Transverse colon (tissue), 4 donors: Measurements from ENCODE around the gene TBC1D9B. TPM values are rescaled to one million over a fixed set of nuclear protein-coding genes. Genes with fewer than 3 reads are reported as not detected.

Source experiments
- DNase-seq: peaks from one replicate; pipeline ENCODE4 v3.0.0-alpha.2; 2019
- H3K27ac ChIP-seq, 4 donors: fragments of 200-600 bp; sonication (generic); 2 replicates each; pipeline ENCODE4 v1.5.1; 2016 to 2018; ENCODE audit warnings: inconsistent platforms in 4 of 4
- H3K27me3 ChIP-seq: fragments of 200-600 bp; sonication (generic); 2 replicates; pipeline ENCODE4 v1.5.1; 2017; ENCODE audit warnings: inconsistent platforms
- H3K36me3 ChIP-seq, 4 donors: fragments of 200-600 bp; sonication (generic); 2 replicates each; pipeline ENCODE4 v1.5.1; 2017 to 2019; ENCODE audit warnings: inconsistent platforms in 4 of 4
- H3K4me1 ChIP-seq, 4 donors: fragments of 200-600 bp; sonication (generic); 2 replicates each; pipeline ENCODE4 v1.5.1; 2017 to 2020; ENCODE audit warnings: inconsistent platforms in 4 of 4
- H3K4me3 ChIP-seq, 4 donors: fragments of 200-600 bp; sonication (generic); 1 replicate in 1 of 4; 2 replicates in 3 of 4; pipeline versions ENCODE4 v1.5.1 to v1.6.1; 2017 to 2019; ENCODE audit warnings: inconsistent platforms in 4 of 4
- H3K9me3 ChIP-seq, 2 donors: fragments of 200-600 bp; sonication (generic); 2 replicates each; pipeline ENCODE4 v1.5.1; 2017 to 2019; ENCODE audit warnings: inconsistent platforms in 2 of 2
- CTCF ChIP-seq, 5 experiments: fragments of 200-600 bp in 3 of 5; fragments of 450-650 bp in 2 of 5; sonication (generic) in 3 of 5; IDR thresholded peaks; 1 replicate in 2 of 5; 2 replicates in 3 of 5; pipeline ENCODE4 v1.5.1; 2016 to 2017; ENCODE audit warnings: antibody characterized with exemption in 5 of 5, inconsistent platforms in 3 of 5, mild to moderate bottlenecking in 2 of 5, moderate library complexity in 1 of 5
- EP300 ChIP-seq: sonication (generic); formaldehyde crosslinking; IDR thresholded peaks from one replicate; pipeline ENCODE4 v1.6.1; 2017; ENCODE audit warnings: antibody characterized with exemption, low read depth
- POLR2A ChIP-seq: fragments of 450-650 bp; IDR thresholded peaks from one replicate; pipeline ENCODE4 v1.6.1; 2016; ENCODE audit warnings: antibody characterized with exemption, mild to moderate bottlenecking, moderate library complexity
- POLR2AphosphoS5 ChIP-seq, 3 donors: sonication (generic); formaldehyde crosslinking; IDR thresholded peaks; one replicate each; pipeline ENCODE4 v1.6.1; 2016; ENCODE audit warnings: antibody characterized with exemption in 3 of 3
- WGBS, 2 donors: methylation state at CpG; one replicate each; pipeline ENCODE4 v1.1.5; 2018; ENCODE audit warnings: low coverage in 1 of 2; 5-methylcytosine and 5-hydroxymethylcytosine counted together
- in situ Hi-C, 4 donors: fragments of 200-750 bp; cut with MboI; loops; one replicate each; pipeline versions ENCODE4 v1.15.0 to v1.15.1; 2017; ENCODE audit warnings: low sequenced_read_pairs in 3 of 4, low pct_ligation_motif_present in 1 of 4, low pct_unique_long_range_greater_than_20kb in 1 of 4
- intact Hi-C: fragments of 100-400 bp; cut with DNase I; formaldehyde crosslinking; loops from one replicate; pipeline ENCODE4 v1.15.1; 2023; ENCODE audit warnings: low total_unique reads
- total RNA-seq, 4 donors: library from RNA; depleted of rRNA; stranded (reverse); fragments of >200 nt; gene quantifications; one replicate each; pipeline ENCODE4 v1.1.0, GENCODE V29; 2016

TBC1D9B gene
- total RNA-seq, 4 donors from 2014 or later = 90.5 to 178 (median 127) TPM

- H3K9me3 ChIP-seq = no peaks in the 10 kb centered on the region
- H3K27me3 ChIP-seq = no peaks in the 10 kb centered on the region
- in situ Hi-C loops = loop anchor here in 1 of 4 donors (25.0 kb wide), 1 partner anchor 174 kb away; no protein-coding TSS in a partner anchor
- H3K4me1 ChIP-seq = peaks cover 0 to 13% (median 10%) of the 10 kb centered on the region in 4 donors
- TF ChIP-seq POLR2A = no peak
- no peak for TF ChIP-seq CTCF (IDR thresholded peaks at IDR 0.05)
- TF ChIP-seq EP300 = no peak
- TF ChIP-seq POLR2AphosphoS5 (IDR thresholded peaks at IDR 0.05) = no peak
- DNase-seq = no peak
- 85% methylated on average over 8 of the region's 9 CpGs; no CpG with 5 or more reads in 1 of the 2 donors for whole genome bisulfite sequencing, 2 donors
- intact Hi-C loops = no loop called here
- peak overlapping the region in 3 of 4 donors; percentile 32 to 40 (median 35) for H3K27ac ChIP-seq
- H3K36me3 ChIP-seq = no peaks in the 10 kb centered on the region
- no peak overlapping the region for H3K4me3 ChIP-seq
Observed at GRCh38 chr5:179913461-179913860, 5.8 kb upstream of the TBC1D9B start.

GRCh38 chr5:179912951-179913350, 5.3 kb upstream of the TBC1D9B start:
- intact Hi-C loops (no loop called here), in situ Hi-C loops (loop anchor here in 1 of 4 donors (25.0 kb wide), 1 partner anchor 174 kb away; no protein-coding TSS in a partner anchor)
- no peaks in the 10 kb centered on the region for H3K27me3 ChIP-seq
- DNase-seq = no peak
- H3K4me1 ChIP-seq = peaks cover 4 to 18% (median 15%) of the 10 kb centered on the region in 4 donors
- no peak for TF ChIP-seq POLR2AphosphoS5 (IDR thresholded peaks at IDR 0.05)
- no peak for TF ChIP-seq POLR2A
- TF ChIP-seq EP300 = no peak
- TF ChIP-seq CTCF (IDR thresholded peaks at IDR 0.05) = no peak
- H3K9me3 ChIP-seq = no peaks in the 10 kb centered on the region
- no peaks in the 10 kb centered on the region for H3K36me3 ChIP-seq
- H3K4me3 ChIP-seq = no peak overlapping the region
- H3K27ac ChIP-seq = no peak overlapping the region
- WGBS, 2 donors = 91 to 93% methylated on average over 10 to 19 of the region's 19 CpGs

- in situ Hi-C loops = loop anchor here in 1 of 4 donors (25.0 kb wide), 1 partner anchor 175 kb away; no protein-coding TSS in a partner anchor
- Histone ChIP-seq H3K9me3 (no peaks in the 10 kb centered on the region), H3K4me3 (no peak overlapping the region), H3K4me1 (peaks cover 4 to 19% (median 16%) of the 10 kb centered on the region in 4 donors), H3K36me3 (no peaks in the 10 kb centered on the region), H3K27ac (no peak overlapping the region), H3K27me3 (no peaks in the 10 kb centered on the region)
- TF ChIP-seq EP300 (no peak), POLR2AphosphoS5 (IDR thresholded peaks at IDR 0.05) (no peak), CTCF (IDR thresholded peaks at IDR 0.05) (no peak), POLR2A (no peak)
- WGBS, 2 donors = 83% methylated on average over 7 of the region's 7 CpGs; no CpG with 5 or more reads in 1 of the 2 donors
- no peak for DNase-seq
- intact Hi-C loops = no loop called here
Observed at GRCh38 chr5:179912386-179912785, 4.7 kb upstream of the TBC1D9B start.

- Histone ChIP-seq H3K27ac (no peak overlapping the region), H3K9me3 (no peaks in the 10 kb centered on the region), H3K4me1 (peaks cover 14 to 30% (median 26%) of the 10 kb centered on the region in 4 donors), H3K27me3 (no peaks in the 10 kb centered on the region), H3K4me3 (no peak overlapping the region), H3K36me3 (peaks cover 0 to 10% (median 0%) of the 10 kb centered on the region in 4 donors)
- DNase-seq = no peak
- in situ Hi-C loops = loop anchor here in 1 of 4 donors (25.0 kb wide), 1 partner anchor 178 kb away; no protein-coding TSS in a partner anchor
- intact Hi-C loops = loop anchor here (5.0 kb wide), 1 partner anchor 107 kb away; no protein-coding TSS in a partner anchor
- WGBS, 2 donors = 86 to 91% methylated on average over 6 of the region's 6 CpGs
- no peak for TF ChIP-seq CTCF (IDR thresholded peaks at IDR 0.05)
- TF ChIP-seq POLR2AphosphoS5 (IDR thresholded peaks at IDR 0.05) = no peak
- no peak for TF ChIP-seq EP300
- TF ChIP-seq POLR2A = no peak
Observed at GRCh38 chr5:179909224-179909623, 1.5 kb upstream of the TBC1D9B start.
